HepG2 (cell line): Measurements from ENCODE around the gene SIRT7. TPM values are rescaled to one million over a fixed set of nuclear protein-coding genes. Genes with fewer than 3 reads are reported as not detected.
A peak's percentile ranks its signal among the peaks of the same experiment; 100 is the strongest.

ENCODE experiments used
- NFATC3 ChIP-seq: sonication (generic); formaldehyde crosslinking; IDR thresholded peaks from 2 replicates; pipeline ENCODE4 v1.5.1; 2020; ENCODE audit warnings: mild to moderate bottlenecking, missing genetic modification reagents
- NFYC ChIP-seq: IDR thresholded peaks from 2 replicates; pipeline ENCODE4 v1.6.1; 2016; ENCODE audit warnings: missing genetic modification reagents, missing compliant biosample characterization
- NR2C2 ChIP-seq: sonication (generic); formaldehyde crosslinking; IDR thresholded peaks from 2 replicates; pipeline ENCODE4 v1.4.0; 2020; ENCODE audit warnings: missing genetic modification reagents, mild to moderate bottlenecking, moderate library complexity, borderline replicate concordance
- POLR2AphosphoS5 ChIP-seq: IDR thresholded peaks from 2 replicates; pipeline ENCODE4 v1.6.1; 2012; ENCODE audit warnings: low read depth, low read length
- SOX13 ChIP-seq, 3 experiments: fragments of 450-650 bp in 1 of 3; sonication (generic) in 1 of 3; formaldehyde crosslinking in 1 of 3; IDR thresholded peaks in 2 of 3; conservative IDR thresholded peaks in 1 of 3; 2 replicates each; pipeline versions ENCODE4 v1.5.0 to v1.6.1; 2016 to 2020; ENCODE audit warnings: antibody characterized with exemption in 1 of 3, mild to moderate bottlenecking in 1 of 3, missing compliant biosample characterization in 1 of 3, missing genetic modification reagents in 1 of 3, moderate library complexity in 1 of 3
- TEAD2 ChIP-seq: sonication (generic); formaldehyde crosslinking; IDR thresholded peaks from 2 replicates; pipeline ENCODE4 v1.9.0; 2021; ENCODE audit warnings: missing genetic modification reagents
- YY1 ChIP-seq: IDR thresholded peaks from 2 replicates; pipeline ENCODE4 v1.6.1; 2011; ENCODE audit warnings: low read length, low read depth, moderate library complexity, mild to moderate bottlenecking; ENCODE audit not compliant: insufficient read depth, insufficient replicate concordance
- ZNF3 ChIP-seq: IDR thresholded peaks from 2 replicates; pipeline ENCODE4 v1.7.0; 2017; ENCODE audit warnings: inconsistent platforms
- ZNF331 ChIP-seq: sonication (generic); formaldehyde crosslinking; IDR thresholded peaks from 2 replicates; pipeline ENCODE4 v1.4.0; 2020; ENCODE audit warnings: missing genetic modification reagents
- ZNF501 ChIP-seq: sonication (generic); formaldehyde crosslinking; IDR thresholded peaks from 2 replicates; pipeline ENCODE4 v1.5.1; 2020; ENCODE audit warnings: mild to moderate bottlenecking, moderate library complexity, missing genetic modification reagents
- ZNF777 ChIP-seq: sonication (generic); formaldehyde crosslinking; IDR thresholded peaks from 2 replicates; pipeline ENCODE4 v1.4.0; 2020; ENCODE audit warnings: missing genetic modification reagents
- polyA plus RNA-seq, 8 experiments: library from polyadenylated mRNA; depleted of rRNA in 3 of 8; stranded (reverse) in 7 of 8; unstranded in 1 of 8; fragments of >200 nt; fragmentation: Illumina TruSeq in 4 of 8; extraction: Trizol in 4 of 8; gene quantifications; 2 replicates each; pipeline versions ENCODE4 v1.2.1 to v1.2.3, GENCODE V29; 2011 to 2016; ENCODE audit warnings: low read depth in 4 of 8, missing spikeins in 1 of 8, mixed read lengths in 1 of 8; ENCODE audit not compliant: insufficient read depth in 1 of 8
- total RNA-seq, 5 experiments: library from RNA; depleted of rRNA; stranded (reverse); fragments of >200 nt; fragmentation: Illumina TruSeq; extraction: Trizol; gene quantifications; 2 replicates each; pipeline ENCODE4 v1.2.3, GENCODE V29; 2016; ENCODE audit warnings: low read depth in 1 of 5
- TF ChIP-seq, protein P1 (sequence below): sonication (generic); formaldehyde crosslinking; conservative IDR thresholded peaks from 2 replicates; pipeline ENCODE4 v1.8.0; 2022; ENCODE audit warnings: mild to moderate bottlenecking, moderate library complexity, missing genetic modification reagents
- TF ChIP-seq, protein P2 (sequence below): sonication (generic); formaldehyde crosslinking; IDR thresholded peaks from 2 replicates; pipeline ENCODE4 v1.8.0; 2022; ENCODE audit warnings: missing genetic modification reagents, mild to moderate bottlenecking, inconsistent platforms, borderline replicate concordance
- TF ChIP-seq, protein P3 (sequence below): sonication (generic); formaldehyde crosslinking; IDR thresholded peaks from 2 replicates; pipeline ENCODE4 v1.8.1; 2023; ENCODE audit warnings: mild to moderate bottlenecking, inconsistent platforms, moderate library complexity, missing genetic modification reagents, borderline replicate concordance
- TF ChIP-seq, protein P4 (sequence below): sonication (generic); formaldehyde crosslinking; IDR thresholded peaks from 2 replicates; pipeline ENCODE4 v1.4.0; 2020; ENCODE audit warnings: missing genetic modification reagents, borderline replicate concordance
- TF ChIP-seq, protein P5 (sequence below): sonication (generic); formaldehyde crosslinking; IDR thresholded peaks from 2 replicates; pipeline ENCODE4 v1.4.0; 2020; ENCODE audit warnings: low read depth, mild to moderate bottlenecking, missing genetic modification reagents
- TF ChIP-seq, protein P6 (sequence below): sonication (generic); formaldehyde crosslinking; conservative IDR thresholded peaks from 2 replicates; pipeline ENCODE4 v1.4.0; 2020; ENCODE audit warnings: missing genetic modification reagents

The SIRT7 gene
- total and polyA plus RNA-seq, 2 of the 13 experiments (the other 11 are each of a cell fraction or from before 2014, with no cell fraction given), result 8.3 to 24.8 TPM

DNA sequence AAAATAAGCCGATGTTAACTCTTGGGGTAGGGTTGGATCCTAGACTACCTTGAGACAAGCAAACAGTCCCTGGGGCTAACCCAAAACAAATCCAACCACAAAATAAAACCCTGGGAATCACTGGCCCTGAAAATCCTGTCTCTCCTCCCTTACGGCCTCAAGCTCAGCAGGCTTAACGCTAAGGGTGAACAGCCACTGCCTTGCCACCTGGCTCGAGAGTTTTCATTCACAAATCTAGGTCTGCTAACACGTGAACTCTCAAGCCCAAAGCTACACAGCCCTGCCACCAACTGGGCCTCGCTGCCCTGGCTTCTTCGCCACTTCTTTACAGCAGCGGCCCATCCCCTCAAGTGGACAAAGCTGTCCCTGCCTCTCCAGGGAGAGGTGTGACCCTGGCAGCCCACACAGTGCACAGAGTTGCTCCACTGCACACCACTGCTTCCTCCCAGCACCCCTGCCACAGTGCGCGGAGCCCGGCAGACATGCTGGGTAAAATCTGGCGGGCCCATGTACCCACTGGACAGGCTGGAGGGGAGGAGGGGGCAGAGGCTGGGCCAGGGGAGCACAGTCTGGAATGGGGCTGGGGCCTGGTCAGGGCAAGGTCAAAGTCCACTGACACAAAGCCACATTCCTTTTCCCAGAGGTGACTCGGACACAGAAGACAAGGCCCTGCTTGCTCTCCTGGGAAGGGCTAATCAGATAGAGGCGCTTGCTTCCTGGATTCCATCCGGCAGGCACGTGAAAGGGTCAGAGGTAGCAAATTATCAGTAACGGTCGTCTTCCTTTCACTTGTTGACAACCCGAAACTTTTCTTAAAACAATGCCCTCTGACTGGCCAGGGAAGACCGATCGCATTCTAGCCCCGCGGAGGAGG, 7.8 kb downstream of the SIRT7 start (continued):
- TF ChIP-seq, protein P1, sequence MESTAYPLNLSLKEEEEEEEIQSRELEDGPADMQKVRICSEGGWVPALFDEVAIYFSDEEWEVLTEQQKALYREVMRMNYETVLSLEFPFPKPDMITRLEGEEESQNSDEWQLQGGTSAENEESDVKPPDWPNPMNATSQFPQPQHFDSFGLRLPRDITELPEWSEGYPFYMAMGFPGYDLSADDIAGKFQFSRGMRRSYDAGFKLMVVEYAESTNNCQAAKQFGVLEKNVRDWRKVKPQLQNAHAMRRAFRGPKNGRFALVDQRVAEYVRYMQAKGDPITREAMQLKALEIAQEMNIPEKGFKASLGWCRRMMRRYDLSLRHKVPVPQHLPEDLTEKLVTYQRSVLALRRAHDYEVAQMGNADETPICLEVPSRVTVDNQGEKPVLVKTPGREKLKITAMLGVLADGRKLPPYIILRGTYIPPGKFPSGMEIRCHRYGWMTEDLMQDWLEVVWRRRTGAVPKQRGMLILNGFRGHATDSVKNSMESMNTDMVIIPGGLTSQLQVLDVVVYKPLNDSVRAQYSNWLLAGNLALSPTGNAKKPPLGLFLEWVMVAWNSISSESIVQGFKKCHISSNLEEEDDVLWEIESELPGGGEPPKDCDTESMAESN (CRISPR knock-in tag), result peak; percentile 60; the same call in 1 of the 2 replicates
- TF ChIP-seq POLR2AphosphoS5 (peak; percentile 88), ZNF777 (CRISPR knock-in tag) (0 out of 2 replicates have a peak, but pooled peaks have one; percentile 29), TEAD2 (no peak), NR2C2 (CRISPR knock-in tag) (peak; percentile 94), ZNF331 (CRISPR knock-in tag) (peak; percentile 83), ZNF501 (CRISPR knock-in tag) (peak; percentile 88), ZNF3 (no peak), YY1 (peak; percentile 75), NFATC3 (CRISPR knock-in tag) (0 out of 2 replicates have a peak, but pooled peaks have one; percentile 37), SOX13 (IDR thresholded peaks at IDR 0.05) (no peak; the same call in 1 of the 2 replicates), SOX13 (CRISPR knock-in tag; conservative IDR thresholded peaks at IDR 0.05 in 1 of 2, IDR thresholded peaks at IDR 0.05 in 1 of 2) (peak in 1 of 2 experiments; percentile 88; a peak in 2 of 4 replicates), NFYC (CRISPR knock-in tag) (no peak)
- TF ChIP-seq, protein P2, sequence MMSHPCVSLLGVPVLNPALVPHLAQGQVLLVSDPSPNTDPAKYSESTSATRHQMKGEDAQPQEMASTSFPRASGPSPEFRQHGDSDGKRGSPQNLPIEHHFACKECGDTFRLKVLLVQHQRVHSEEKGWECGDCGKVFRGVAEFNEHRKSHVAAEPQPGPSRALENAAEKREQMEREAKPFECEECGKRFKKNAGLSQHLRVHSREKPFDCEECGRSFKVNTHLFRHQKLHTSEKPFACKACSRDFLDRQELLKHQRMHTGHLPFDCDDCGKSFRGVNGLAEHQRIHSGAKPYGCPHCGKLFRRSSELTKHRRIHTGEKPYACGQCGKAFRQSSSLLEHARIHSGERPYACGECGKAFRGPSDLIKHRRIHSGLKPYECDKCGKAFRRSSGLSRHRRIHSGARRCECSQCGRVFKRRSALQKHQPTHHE (CRISPR knock-in tag), result peak; percentile 93; the same call in 1 of the 2 replicates
- TF ChIP-seq, protein P3, sequence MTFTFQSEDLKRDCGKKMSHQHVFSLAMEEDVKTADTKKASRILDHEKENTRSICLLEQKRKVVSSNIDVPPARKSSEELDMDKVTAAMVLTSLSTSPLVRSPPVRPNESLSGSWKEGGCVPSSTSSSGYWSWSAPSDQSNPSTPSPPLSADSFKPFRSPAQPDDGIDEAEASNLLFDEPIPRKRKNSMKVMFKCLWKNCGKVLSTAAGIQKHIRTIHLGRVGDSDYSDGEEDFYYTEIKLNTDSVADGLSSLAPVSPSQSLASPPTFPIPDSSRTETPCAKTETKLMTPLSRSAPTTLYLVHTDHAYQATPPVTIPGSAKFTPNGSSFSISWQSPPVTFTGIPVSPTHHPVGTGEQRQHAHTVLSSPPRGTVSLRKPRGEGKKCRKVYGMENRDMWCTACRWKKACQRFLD (CRISPR knock-in tag), result no peak
- TF ChIP-seq, protein P4, sequence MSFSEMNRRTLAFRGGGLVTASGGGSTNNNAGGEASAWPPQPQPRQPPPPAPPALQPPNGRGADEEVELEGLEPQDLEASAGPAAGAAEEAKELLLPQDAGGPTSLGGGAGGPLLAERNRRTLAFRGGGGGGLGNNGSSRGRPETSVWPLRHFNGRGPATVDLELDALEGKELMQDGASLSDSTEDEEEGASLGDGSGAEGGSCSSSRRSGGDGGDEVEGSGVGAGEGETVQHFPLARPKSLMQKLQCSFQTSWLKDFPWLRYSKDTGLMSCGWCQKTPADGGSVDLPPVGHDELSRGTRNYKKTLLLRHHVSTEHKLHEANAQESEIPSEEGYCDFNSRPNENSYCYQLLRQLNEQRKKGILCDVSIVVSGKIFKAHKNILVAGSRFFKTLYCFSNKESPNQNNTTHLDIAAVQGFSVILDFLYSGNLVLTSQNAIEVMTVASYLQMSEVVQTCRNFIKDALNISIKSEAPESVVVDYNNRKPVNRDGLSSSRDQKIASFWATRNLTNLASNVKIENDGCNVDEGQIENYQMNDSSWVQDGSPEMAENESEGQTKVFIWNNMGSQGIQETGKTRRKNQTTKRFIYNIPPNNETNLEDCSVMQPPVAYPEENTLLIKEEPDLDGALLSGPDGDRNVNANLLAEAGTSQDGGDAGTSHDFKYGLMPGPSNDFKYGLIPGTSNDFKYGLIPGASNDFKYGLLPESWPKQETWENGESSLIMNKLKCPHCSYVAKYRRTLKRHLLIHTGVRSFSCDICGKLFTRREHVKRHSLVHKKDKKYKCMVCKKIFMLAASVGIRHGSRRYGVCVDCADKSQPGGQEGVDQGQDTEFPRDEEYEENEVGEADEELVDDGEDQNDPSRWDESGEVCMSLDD (CRISPR knock-in tag), result peak; percentile 86
- TF ChIP-seq, protein P5, sequence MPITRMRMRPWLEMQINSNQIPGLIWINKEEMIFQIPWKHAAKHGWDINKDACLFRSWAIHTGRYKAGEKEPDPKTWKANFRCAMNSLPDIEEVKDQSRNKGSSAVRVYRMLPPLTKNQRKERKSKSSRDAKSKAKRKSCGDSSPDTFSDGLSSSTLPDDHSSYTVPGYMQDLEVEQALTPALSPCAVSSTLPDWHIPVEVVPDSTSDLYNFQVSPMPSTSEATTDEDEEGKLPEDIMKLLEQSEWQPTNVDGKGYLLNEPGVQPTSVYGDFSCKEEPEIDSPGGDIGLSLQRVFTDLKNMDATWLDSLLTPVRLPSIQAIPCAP, result no peak; the same call in 1 of the 2 replicates
- TF ChIP-seq, protein P6, sequence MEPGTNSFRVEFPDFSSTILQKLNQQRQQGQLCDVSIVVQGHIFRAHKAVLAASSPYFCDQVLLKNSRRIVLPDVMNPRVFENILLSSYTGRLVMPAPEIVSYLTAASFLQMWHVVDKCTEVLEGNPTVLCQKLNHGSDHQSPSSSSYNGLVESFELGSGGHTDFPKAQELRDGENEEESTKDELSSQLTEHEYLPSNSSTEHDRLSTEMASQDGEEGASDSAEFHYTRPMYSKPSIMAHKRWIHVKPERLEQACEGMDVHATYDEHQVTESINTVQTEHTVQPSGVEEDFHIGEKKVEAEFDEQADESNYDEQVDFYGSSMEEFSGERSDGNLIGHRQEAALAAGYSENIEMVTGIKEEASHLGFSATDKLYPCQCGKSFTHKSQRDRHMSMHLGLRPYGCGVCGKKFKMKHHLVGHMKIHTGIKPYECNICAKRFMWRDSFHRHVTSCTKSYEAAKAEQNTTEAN (CRISPR knock-in tag), result peak; percentile 83; the same call in 1 of the 2 replicates
